GM21786 (cell line): ENCODE data around the gene IMPA2.
A peak's percentile ranks its signal among the peaks of the same experiment; 100 is the strongest.

ENCODE experiments used
- ATAC-seq: cut with Tn5 transposase; IDR thresholded peaks from one replicate; pipeline ENCODE4 v1.9.1; 2021; ENCODE audit not compliant: unreplicated experiment

Gene IMPA2

GRCh38 chr18:11987527-11987926, 6.2 kb downstream of the IMPA2 start:
- no peak for ATAC-seq

DNA sequence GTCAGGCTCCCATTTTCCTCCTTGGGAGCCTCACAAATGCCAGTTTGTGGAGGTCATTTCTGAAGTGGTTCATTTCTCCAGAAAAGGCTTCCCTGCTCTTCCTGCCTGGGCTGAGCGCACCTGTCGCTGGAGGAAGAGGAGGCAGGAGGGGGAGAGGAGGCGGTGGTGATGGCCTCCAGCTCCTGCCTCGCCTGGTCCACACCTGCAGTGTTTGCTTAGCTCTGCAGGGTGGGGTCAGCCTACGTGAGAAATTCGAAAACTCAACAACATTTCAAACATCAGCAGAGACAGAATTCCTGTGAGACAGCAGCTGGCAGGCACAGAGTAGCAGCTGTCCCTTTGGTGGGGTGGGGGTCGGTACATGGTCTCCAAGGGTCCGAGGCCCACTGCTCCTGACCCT, 7.9 kb downstream of the IMPA2 start:
- ATAC-seq: no peak

- no peak for ATAC-seq
Observed at GRCh38 chr18:11989966-11990380, 8.7 kb downstream of the IMPA2 start.

GRCh38 chr18:11990539-11990938, 9.2 kb downstream of the IMPA2 start:
- no peak for ATAC-seq

- ATAC-seq: no peak
Observed at GRCh38 chr18:11991021-11991795, 9.9 kb downstream of the IMPA2 start.

DNA sequence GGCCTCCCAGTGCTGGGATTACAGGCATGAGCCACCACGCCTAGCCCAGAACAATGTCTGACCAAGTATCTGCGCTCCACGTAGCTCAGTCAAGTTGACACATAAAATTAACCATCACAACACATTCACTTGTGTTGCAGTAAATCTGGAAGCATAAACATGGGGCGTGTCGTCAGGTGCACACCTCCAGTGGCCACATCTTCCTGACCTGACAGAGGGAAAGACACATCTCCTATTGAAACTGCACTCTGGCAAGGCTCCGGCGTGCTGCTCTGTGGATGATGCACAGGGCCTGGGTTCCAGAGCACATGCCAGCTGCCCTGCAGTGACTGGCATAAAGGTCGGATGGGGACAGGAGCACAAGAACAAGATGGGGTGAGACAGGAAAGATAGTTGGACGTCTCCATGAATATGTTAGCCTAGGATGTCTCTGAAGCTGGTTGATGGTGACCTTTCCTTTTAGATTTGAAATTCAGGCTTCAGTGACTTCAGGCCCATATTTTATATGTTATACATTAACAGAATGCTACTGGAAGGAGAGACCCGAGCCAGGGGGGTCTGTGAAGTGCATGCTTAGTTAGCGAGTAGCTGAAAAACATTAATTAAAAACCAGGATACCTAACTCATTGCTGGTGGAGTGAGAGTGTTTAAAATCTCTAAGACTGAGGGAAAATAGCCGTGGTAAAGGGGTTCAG, 10.9 kb downstream of the IMPA2 start:
- no peak for ATAC-seq

DNA sequence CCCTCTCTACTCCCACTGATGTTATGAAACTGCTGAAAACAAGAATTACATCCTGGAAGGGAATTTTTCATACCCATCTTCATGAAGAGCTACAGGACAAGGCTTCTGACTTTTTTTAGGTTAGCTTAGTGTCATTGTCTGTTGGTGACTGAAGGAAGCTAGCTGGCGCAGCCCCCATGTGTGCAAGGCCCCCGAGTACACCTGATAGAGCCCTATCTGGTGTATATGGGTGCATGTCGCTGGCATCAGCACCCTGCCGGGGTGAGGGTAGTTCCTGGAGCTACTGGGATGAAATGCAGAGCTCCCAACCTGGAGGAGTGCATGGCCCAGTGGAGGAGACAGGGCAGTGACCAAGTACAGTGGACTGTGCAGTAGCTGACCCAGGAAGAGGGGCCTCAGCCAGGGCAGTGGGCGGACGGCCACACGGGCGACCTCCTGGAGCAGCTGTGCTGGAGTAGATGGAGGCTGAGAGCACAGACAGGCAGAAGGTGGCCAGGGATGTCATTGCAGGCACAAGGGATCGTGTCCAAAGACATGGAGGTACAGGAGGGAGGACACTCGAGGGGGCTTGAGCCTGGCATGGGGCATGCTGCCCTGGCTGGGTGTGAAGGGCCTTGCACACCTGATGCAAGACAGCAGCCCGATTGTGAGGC, 12.1 kb downstream of the IMPA2 start:
- no peak for ATAC-seq

DNA sequence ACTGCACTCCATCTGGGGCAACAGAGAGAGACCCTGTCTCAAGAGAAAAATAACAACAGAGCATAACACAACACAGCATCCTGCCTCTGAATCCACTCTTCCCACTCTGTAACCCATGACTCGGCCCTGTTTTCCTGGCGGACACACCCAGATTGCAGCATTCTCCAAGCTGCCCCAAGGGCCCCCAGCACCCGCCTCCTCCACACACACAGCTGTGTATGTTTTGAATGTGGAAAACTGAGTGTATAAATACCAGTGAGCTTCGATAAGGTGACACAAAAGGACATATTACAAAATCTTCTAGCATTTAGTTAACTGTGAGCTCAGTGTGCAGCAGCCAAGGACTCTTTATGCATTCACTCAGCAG, 13.0 kb downstream of the IMPA2 start:
- no peak for ATAC-seq

DNA sequence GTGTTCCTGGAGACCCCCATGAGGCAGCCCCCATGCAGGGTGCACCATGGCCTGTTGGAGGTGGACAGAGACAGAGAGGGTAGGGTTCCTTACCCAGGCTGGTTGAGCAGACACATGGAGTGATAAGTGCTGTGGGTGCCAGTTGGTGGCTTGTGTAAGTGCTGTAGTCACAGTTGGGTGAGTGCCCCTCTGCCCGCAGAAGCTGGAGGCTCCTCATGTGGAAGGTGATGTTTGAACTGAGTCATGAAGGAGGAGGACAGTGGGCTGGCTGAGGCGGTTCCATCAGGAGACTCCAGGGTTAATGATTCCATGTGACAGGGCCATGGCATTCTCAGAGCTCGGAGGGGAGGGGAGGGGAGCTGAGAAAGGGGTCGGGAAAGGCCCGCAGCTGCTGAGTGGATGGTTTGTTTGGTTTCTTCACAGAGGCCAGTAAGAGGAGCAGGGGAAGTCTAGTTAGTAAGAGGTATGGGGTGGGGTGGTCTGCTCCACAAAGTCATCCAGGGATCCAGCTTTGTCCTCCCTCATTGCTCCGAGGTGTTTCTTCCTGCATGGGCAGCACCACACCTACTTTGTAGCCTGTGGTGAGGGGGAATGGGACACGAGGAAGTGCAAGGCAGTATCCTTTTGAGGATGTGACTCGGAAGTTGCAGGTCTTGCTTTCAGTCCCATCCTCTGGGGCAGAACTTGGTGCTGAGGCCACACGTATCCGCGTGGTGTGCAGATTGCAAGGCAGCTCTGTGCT, 13.6 kb downstream of the IMPA2 start:
- no peak for ATAC-seq

GRCh38 chr18:11995445-11996189, 14.3 kb downstream of the IMPA2 start:
- peak; percentile 81 for ATAC-seq

DNA sequence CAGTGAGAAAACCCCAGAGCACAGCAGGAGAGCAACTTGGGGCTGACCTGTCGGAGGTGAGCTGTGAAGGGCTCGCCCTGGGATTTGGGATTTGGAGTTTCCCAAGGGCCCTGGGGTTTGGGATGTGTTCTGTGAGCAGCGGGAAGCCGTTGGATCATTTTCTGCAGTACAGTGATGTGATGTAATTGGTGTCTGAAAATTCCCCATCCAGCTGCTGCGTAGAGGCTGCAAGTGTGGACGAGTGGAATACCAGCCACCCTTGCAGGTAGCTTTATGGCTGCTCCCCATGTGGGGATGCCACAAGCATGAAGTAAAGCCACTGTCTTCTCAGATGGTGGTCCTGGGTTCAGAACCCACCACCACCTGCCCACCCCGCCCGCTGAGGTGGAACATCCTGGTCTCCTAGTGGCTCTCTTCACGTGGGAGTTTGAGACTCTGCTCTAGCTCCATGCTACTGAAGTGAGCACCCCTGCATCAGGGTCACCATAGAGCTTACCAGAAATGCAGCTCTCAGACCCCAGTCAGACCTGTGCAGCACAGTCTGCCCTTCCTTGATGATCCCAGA, 15.0 kb downstream of the IMPA2 start:
- no peak for ATAC-seq

- no peak for ATAC-seq
Observed at GRCh38 chr18:11996907-11997306, 15.6 kb downstream of the IMPA2 start.

DNA sequence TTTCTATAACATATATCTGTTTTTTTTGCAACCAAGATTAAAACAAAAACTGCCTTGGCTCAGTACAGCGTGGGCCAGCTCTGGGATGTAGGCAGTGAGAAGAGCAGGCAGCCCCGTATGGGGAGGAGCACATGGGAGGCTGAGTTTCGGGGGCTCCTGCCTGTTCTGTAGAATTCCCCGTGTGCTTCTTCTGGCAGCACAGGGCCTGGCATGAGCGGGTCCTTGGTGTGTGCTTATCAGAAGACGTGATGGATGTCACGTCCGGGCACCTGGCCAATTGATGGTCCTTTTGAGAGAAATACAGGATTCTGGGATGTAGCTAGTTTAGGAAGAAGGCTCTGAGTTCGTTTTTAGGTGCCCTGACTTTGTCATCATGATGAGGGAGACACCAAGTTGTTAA, 16.2 kb downstream of the IMPA2 start:
- ATAC-seq: no peak

- no peak for ATAC-seq
Observed at GRCh38 chr18:11998193-11998592, 16.9 kb downstream of the IMPA2 start.

DNA sequence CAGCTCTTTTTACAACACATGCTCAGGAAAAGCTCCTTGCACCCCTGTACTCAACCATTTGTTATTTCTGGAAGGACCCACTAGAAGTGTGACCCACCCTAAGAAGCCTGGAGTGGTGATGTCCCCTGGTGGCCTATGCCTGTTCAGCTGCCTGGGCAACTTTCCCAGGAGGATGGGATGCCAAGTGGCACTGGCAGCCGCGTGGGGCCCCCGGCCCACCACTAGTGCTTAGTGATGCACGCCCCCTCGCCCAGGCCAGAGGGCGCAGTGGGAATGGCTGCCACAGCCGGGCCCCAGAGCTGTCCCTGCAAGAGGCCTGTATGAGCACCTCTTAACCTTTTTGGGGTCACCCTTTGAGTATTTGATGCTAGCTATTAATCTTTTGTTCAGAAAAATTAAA, 18.1 kb downstream of the IMPA2 start:
- no peak for ATAC-seq

DNA sequence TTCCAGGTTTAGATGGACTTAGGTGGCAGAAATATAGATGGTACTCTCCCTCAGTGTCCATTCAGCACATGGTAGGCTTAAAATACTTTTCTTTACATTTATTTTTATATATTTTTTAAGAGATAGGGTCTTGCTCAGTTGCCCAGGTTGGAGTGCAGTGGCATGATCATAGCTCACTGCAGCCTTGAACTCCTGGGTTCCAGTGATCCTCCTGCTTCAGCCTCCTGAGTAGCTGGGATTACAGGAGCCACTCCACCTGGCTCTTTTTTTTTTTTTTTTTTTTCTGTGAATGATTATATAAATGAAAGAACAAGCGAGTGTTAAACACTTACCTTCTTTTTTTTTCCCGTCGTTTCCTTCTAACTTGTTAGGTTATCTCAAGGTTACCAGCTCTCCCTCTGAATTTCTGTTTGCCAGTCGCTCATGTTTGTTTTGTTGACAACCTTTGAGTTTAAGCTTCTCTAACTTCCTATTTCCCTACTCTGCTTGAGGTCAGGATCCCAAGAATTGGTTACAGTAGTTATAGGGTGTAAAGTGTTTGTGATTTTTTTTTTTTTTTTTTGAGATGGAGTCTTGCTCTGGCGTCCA, 18.9 kb downstream of the IMPA2 start:
- no peak for ATAC-seq

- no peak for ATAC-seq
Observed at GRCh38 chr18:12001421-12001820, 20.1 kb downstream of the IMPA2 start.

DNA sequence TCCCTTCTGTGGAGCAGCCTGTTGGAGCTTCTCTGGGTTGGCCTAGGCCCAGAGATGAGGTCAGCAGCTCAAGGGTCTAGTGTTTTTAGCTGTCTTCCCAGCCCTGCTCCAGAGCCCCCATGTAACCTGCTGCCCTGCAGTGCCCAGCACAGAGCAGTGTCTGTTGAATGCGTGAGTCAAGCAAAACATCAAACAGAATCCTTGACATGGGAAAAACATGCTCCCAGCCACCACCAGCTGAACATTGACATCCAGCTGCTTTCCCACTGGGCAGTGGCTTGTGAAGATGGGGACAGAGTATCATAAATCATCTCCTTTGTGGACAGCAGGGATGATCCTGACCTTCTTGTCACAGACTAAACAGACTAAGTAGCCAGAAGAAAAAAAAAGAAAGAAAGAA, 22.6 kb downstream of the IMPA2 start:
- no peak for ATAC-seq

- peak; percentile 45 for ATAC-seq
Observed at GRCh38 chr18:12005538-12006487, 24.5 kb downstream of the IMPA2 start.
